ENCODE results near the gene VEZF1.

DNA sequence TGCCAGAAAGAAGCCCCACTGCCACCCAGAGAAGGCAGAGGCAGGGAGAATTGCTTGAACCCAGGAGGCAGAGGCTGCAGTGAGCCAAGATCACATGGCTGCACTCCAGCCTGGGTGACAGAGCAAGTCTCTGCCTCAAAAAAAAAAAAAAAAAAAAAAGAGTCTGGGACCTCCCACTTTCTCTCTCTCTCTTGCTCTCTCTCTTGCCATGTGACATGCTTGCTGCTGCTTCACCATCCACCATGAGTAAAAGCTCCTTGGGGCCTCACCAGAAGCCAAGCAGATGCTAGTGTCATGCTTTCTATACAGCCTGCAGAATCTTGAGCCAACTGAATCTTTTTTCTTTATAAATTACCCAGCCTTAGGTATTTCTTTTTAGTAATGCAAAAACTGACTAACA lies 40.5 kb upstream of the VEZF1 start:
- TF ChIP-seq, protein P1, sequence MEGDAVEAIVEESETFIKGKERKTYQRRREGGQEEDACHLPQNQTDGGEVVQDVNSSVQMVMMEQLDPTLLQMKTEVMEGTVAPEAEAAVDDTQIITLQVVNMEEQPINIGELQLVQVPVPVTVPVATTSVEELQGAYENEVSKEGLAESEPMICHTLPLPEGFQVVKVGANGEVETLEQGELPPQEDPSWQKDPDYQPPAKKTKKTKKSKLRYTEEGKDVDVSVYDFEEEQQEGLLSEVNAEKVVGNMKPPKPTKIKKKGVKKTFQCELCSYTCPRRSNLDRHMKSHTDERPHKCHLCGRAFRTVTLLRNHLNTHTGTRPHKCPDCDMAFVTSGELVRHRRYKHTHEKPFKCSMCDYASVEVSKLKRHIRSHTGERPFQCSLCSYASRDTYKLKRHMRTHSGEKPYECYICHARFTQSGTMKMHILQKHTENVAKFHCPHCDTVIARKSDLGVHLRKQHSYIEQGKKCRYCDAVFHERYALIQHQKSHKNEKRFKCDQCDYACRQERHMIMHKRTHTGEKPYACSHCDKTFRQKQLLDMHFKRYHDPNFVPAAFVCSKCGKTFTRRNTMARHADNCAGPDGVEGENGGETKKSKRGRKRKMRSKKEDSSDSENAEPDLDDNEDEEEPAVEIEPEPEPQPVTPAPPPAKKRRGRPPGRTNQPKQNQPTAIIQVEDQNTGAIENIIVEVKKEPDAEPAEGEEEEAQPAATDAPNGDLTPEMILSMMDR (IDR thresholded peaks at IDR 0.05; ENCODE audit: low read depth, low read length): no peak
- no peak for TF ChIP-seq EZH2phosphoT487 (IDR thresholded peaks at IDR 0.05; ENCODE audit: low read depth)

All from OCI-LY3 (cell line).